Lung (tissue), 12 donors: ENCODE measurements around the gene VRK3. TPM values are rescaled to one million over a fixed set of nuclear protein-coding genes. Genes with fewer than 3 reads are reported as not detected.

Experiments
- ATAC-seq: fragments of 200-7000 bp; cut with Tn5 transposase; one replicate; pipeline ENCODE4 v1.9.1; 2020; ENCODE audit warnings: moderate number of reproducible peaks; ENCODE audit not compliant: insufficient read depth, low FRiP score
- DNase-seq, 3 donors: peaks; one replicate each; pipeline ENCODE4 v3.0.0-alpha.2; 2013 to 2017
- H3K27ac ChIP-seq, 2 donors: one replicate each; pipeline ENCODE4 v1.5.1; 2013; ENCODE audit warnings: mild to moderate bottlenecking in 2 of 2, moderate library complexity in 2 of 2, control low read depth in 1 of 2, inconsistent platforms in 1 of 2, low read depth in 1 of 2, low read length in 1 of 2
- H3K27me3 ChIP-seq, 3 donors: one replicate each; pipeline ENCODE4 v1.5.1; 2013; ENCODE audit warnings: low read length in 2 of 3; ENCODE audit not compliant: control insufficient read depth in 3 of 3, insufficient read depth in 3 of 3
- H3K36me3 ChIP-seq, 4 donors: one replicate each; pipeline ENCODE4 v1.5.1; 2013; ENCODE audit warnings: low read length in 4 of 4, mild to moderate bottlenecking in 1 of 4, moderate library complexity in 1 of 4; ENCODE audit not compliant: control insufficient read depth in 4 of 4, insufficient read depth in 4 of 4
- H3K4me1 ChIP-seq, 5 donors: one replicate each; pipeline ENCODE4 v1.5.1; 2013; ENCODE audit warnings: low read length in 5 of 5, mild to moderate bottlenecking in 2 of 5, moderate library complexity in 1 of 5; ENCODE audit not compliant: control insufficient read depth in 5 of 5, insufficient read depth in 5 of 5
- H3K4me3 ChIP-seq: one replicate; pipeline ENCODE4 v1.5.1; 2013; ENCODE audit warnings: mild to moderate bottlenecking, control low read depth, moderate library complexity
- H3K9ac ChIP-seq, 2 donors: one replicate each; pipeline ENCODE4 v1.5.1; 2013; ENCODE audit warnings: low read length in 2 of 2, control low read depth in 1 of 2; ENCODE audit not compliant: insufficient read depth in 1 of 2
- H3K9me3 ChIP-seq, 4 donors: one replicate each; pipeline ENCODE4 v1.5.1; 2013; ENCODE audit warnings: low read length in 3 of 4, mild to moderate bottlenecking in 1 of 4, moderate library complexity in 1 of 4; ENCODE audit not compliant: control insufficient read depth in 4 of 4, insufficient read depth in 3 of 4
- CTCF ChIP-seq: IDR thresholded peaks from 2 replicates; pipeline ENCODE4 v1.5.1; 2012; ENCODE audit warnings: mild to moderate bottlenecking; ENCODE audit errors: control extremely low read depth, extremely low read depth
- WGBS, 2 donors: extraction: QIAGEN DNeasy Blood & Tissue Kit; methylation state at CpG; one replicate each; pipeline ENCODE4 v1.1.7; 2013; 5-methylcytosine and 5-hydroxymethylcytosine counted together
- polyA plus RNA-seq, 2 donors: library from polyadenylated mRNA; stranded (reverse); fragments of 200-250 nt; gene quantifications; one replicate each; pipeline ENCODE4 v1.2.1, GENCODE V29; 2013
- total RNA-seq, 2 donors: library from RNA; depleted of rRNA in 1 of 2; stranded (reverse); fragments of >200 nt in 1 of 2; gene quantifications; one replicate each; pipeline ENCODE4 v1.2.1, GENCODE V29; 2014 to 2021
- donor health status: control.
- donor health status: control.
- donor health status: Bipolar disorder and iron deficiency.
- donor health status: healthy.
- donor health status: DM: yes; HTN: yes; CAD: no.

The VRK3 gene
- total and polyA plus RNA-seq, 4 donors: 15.7 to 48.0 (median 34.4) TPM

DNA sequence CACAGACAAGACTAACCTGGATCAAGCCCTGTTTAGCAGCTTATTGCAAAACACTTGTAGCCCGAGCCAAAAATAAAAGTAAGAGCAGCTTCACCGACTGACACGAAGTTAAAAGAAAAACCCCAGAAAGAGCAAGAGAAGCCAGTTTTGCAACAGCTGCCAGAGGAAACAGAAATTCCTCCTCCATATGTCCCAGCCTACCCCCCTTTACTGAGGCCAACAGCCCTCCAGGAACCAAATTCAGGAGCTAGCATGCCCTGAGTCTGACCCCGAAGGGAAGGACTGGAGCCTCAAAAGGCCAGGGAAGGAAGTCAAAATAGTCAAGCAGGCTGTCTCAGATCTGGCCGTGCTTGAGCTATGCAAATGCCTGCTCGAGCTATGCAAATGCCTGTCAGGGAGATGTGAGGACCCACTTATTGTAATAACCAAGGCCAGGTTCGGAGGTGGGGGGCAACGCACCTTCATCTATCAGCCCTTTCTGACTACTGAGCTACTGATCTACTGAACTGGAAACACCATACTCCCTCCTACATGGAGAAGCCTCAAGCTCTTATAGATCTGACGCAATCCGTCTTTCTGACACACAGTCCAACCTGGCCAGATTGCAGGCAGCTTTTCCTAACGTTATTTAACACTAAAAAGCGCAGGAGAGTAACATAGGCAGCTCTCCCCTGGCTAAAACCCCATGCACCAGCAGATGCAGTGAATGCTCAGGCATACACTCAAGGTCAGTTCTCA lies 70.9 kb downstream of the VRK3 start:
- Histone ChIP-seq H3K27me3 (no peaks in the 10 kb centered on the region), H3K36me3 (no peaks in the 10 kb centered on the region), H3K9ac (no peak overlapping the region), H3K4me3 (no peak overlapping the region), H3K27ac (peak overlapping the region in 1 of 2 donors; percentile 65), H3K9me3 (no peaks in the 10 kb centered on the region), H3K4me1 (peaks cover 0 to 47% (median 13%) of the 10 kb centered on the region in 5 donors)
- ATAC-seq (peak; percentile 11), DNase-seq (peak; percentile 64 to 82 (median 73))
- no peak for TF ChIP-seq CTCF
- WGBS, 2 donors: 15 to 18% methylated on average over 12 of the region's 12 CpGs

DNA sequence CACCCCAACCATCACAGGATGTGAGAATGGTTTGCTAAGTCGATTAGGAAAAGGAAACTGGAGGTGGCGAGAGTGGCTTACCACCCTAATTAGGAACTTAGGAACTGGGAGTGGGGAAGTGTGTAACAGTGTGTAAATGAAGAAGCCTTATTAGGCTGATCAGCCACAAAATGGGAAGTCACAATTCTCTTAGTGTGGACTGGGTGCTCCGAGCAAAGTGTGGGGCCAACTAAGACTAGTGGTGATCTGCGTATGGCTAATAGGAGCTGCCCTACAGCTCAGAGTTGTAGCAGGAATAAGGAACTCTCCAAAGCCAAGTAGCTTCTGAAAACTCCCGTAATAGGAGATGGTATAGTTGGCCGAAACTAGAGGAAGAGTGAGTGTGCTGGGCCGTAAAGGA lies 71.8 kb downstream of the VRK3 start:
- no peak for DNase-seq

DNA sequence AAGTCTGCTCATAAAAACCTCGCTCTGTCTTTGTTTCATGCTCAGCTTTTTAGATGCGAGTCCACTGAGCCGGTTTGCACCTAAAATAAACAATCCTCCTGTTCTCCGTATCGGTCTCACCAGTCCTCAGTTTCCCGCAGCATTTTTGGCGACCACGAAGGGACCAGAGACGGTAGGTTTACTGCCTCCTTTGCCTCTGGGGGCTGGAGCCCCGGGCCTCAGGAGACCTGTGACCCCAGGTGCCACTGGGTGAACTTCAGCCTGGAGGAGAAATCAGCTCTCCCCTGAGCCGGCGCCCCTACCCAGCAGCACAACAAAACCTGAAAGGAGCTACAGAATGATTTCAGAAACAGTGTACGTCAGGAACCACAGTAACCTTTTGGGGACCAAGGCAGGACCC lies 72.3 kb downstream of the VRK3 start:
- 75 to 80% methylated on average over 13 of the region's 13 CpGs for WGBS, 2 donors
- H3K27me3 ChIP-seq: no peaks in the 10 kb centered on the region
- TF ChIP-seq CTCF: no peak
- H3K36me3 ChIP-seq: no peaks in the 10 kb centered on the region
- no peak overlapping the region for H3K27ac ChIP-seq
- H3K4me1 ChIP-seq: peaks cover 0 to 47% (median 13%) of the 10 kb centered on the region in 5 donors
- no peak for ATAC-seq
- no peak for DNase-seq
- no peak overlapping the region for H3K4me3 ChIP-seq
- H3K9me3 ChIP-seq: no peaks in the 10 kb centered on the region
- H3K9ac ChIP-seq: no peak overlapping the region

More for the DNA sequence above, 71.8 kb downstream of the VRK3 start:
- WGBS, 2 donors: 30 to 49% methylated on average over 7 of the region's 7 CpGs
- Histone ChIP-seq H3K4me1 (peaks cover 0 to 47% (median 13%) of the 10 kb centered on the region in 5 donors), H3K9ac (no peak overlapping the region), H3K27ac (no peak overlapping the region), H3K4me3 (no peak overlapping the region), H3K36me3 (no peaks in the 10 kb centered on the region), H3K9me3 (no peaks in the 10 kb centered on the region), H3K27me3 (no peaks in the 10 kb centered on the region)
- no peak for ATAC-seq
- no peak for TF ChIP-seq CTCF

DNA sequence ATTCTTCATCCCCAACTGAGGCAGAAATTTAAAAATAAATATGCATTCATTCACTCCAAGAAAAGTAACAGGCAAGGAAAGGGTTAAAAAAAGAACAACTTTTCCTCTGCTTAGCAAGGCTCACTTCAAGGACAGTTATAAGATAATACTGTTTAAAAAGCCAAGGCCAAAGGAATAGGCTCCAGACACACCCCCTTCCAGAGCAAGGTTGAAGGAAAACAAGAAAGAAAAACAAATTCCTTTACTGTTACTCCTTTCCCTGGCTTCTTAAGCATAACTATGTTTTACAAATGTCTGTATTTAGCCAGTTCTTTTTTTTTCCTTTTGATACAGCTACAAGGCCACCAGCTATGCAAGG lies 72.7 kb downstream of the VRK3 start:
- ATAC-seq (no peak), DNase-seq (no peak)
- H3K4me1 ChIP-seq: peaks cover 0 to 47% (median 13%) of the 10 kb centered on the region in 5 donors
- no peak overlapping the region for H3K27ac ChIP-seq
- no peaks in the 10 kb centered on the region for H3K27me3 ChIP-seq
- H3K36me3 ChIP-seq: no peaks in the 10 kb centered on the region
- no peaks in the 10 kb centered on the region for H3K9me3 ChIP-seq
- no peak for TF ChIP-seq CTCF
- no peak overlapping the region for H3K9ac ChIP-seq
- H3K4me3 ChIP-seq: no peak overlapping the region
